ENCODE results near the gene LRBA.

The LRBA gene

DNA sequence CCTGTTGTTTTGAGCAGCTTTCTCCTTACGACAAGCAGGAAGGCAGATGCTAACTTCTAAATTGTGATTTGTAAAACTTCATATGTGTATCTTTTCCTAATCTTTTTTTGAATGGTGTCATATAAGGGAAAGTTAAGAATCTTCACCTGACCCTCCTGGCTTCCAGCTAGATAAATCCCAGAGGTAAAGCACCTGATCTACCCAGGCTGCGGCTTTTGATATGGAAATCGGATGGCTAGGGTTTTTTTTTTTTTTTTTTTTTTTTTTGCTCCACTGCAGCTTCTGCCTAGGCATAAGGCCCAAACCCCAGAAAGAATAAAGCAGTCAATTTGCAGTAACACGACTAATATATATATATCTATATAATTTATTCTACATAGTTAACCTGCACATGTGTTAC, 423.2 kb downstream of the LRBA start:
- TF ChIP-seq, protein P1, sequence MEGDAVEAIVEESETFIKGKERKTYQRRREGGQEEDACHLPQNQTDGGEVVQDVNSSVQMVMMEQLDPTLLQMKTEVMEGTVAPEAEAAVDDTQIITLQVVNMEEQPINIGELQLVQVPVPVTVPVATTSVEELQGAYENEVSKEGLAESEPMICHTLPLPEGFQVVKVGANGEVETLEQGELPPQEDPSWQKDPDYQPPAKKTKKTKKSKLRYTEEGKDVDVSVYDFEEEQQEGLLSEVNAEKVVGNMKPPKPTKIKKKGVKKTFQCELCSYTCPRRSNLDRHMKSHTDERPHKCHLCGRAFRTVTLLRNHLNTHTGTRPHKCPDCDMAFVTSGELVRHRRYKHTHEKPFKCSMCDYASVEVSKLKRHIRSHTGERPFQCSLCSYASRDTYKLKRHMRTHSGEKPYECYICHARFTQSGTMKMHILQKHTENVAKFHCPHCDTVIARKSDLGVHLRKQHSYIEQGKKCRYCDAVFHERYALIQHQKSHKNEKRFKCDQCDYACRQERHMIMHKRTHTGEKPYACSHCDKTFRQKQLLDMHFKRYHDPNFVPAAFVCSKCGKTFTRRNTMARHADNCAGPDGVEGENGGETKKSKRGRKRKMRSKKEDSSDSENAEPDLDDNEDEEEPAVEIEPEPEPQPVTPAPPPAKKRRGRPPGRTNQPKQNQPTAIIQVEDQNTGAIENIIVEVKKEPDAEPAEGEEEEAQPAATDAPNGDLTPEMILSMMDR (IDR thresholded peaks at IDR 0.05; ENCODE audit: low read length, missing control alignments): no peak
- no peak for DNase-seq (ENCODE audit: low read depth)
- H3K4me3 ChIP-seq (replicated peaks; ENCODE audit: low read depth, low read length): no peak overlapping the region

DNA sequence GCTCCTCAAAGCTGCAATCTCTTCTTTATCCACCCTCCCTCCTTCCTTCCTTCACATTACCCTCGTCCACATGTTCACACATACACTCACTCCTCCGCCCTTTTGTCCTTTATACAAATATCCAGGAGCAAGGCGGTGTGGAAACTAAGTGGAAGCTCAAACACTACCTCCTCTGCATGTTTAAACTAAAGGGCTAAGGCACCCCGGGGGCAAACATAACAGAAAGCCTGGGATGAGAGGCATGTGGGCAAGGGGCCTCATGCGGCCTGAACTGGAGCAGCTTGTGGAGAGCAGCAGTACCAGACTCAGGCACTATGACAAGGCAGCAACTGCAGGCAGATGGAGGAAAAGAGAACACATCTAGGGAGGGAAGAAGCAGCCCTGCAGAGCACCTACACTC, 423.7 kb downstream of the LRBA start:
- TF ChIP-seq, protein P1 (IDR thresholded peaks at IDR 0.05; ENCODE audit: low read length, missing control alignments): no peak
- no peak overlapping the region for H3K4me3 ChIP-seq (replicated peaks; ENCODE audit: low read depth, low read length)
- no peak for DNase-seq (ENCODE audit: low read depth)

DNA sequence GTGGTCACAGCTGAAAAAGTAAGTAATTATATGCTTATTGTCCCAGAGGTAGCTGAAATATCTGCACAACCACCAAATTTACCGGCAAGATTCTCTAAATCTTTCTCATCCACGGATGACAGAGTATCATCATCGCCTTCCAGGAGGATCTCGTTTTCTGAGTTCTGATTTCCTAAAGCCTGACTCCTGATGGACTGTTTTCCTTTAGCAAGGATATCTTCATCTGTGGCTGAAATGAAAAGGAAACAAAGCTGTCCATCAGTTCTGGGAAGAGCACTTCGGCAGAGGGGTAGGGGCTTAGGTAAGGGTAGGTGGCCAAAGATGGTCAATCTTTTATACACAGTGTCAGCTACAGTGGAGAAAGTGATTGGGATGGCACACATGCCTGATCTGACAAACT, 424.5 kb downstream of the LRBA start:
- TF ChIP-seq, protein P1 (IDR thresholded peaks at IDR 0.05; ENCODE audit: low read length, missing control alignments): no peak
- no peak for DNase-seq (ENCODE audit: low read depth)
- no peak overlapping the region for H3K4me3 ChIP-seq (replicated peaks; ENCODE audit: low read depth, low read length)

DNA sequence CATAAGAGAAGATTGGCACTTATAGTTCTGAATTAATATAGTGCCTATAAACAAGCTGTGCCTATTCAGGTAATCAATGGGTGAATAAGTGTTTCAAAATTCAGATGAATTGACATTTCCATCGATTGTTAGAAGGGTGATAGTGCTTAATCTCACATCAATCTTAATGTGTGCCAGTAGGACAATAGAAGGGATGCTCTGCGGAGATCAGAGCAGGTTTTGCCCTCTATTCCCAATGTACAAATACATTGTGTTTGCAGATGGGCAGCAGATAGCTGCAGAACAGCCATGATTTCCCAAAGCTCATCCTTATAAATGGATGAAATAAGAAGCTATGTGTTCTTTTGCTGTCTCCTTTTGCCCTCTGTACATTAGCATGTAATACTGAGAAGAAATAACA, 425.9 kb downstream of the LRBA start:
- DNase-seq (ENCODE audit: low read depth): no peak
- no peak overlapping the region for H3K4me3 ChIP-seq (replicated peaks; ENCODE audit: low read depth, low read length)
- TF ChIP-seq, protein P1 (IDR thresholded peaks at IDR 0.05; ENCODE audit: low read length, missing control alignments): no peak

DNA sequence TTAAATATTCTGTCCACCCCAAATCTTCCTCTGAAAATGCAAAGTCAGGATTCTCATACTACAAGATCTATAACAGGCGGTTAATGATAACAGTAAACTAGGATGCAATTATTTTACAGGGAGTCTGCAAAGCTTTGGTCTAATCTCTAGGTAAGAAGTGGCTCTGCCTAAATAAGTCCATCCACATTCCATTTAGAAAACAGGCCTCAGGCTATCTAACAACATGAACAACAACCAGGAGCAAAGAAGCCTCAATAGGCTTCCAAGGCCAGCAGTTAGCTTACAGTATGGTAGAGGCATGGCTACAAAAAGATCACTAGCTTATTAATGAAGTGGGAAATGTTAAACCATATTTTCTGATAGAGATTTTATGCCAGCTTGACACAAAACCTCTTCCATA, 426.8 kb downstream of the LRBA start:
- TF ChIP-seq, protein P1 (IDR thresholded peaks at IDR 0.05; ENCODE audit: low read length, missing control alignments): no peak
- DNase-seq (ENCODE audit: low read depth): no peak
- H3K4me3 ChIP-seq (replicated peaks; ENCODE audit: low read depth, low read length): no peak overlapping the region

DNA sequence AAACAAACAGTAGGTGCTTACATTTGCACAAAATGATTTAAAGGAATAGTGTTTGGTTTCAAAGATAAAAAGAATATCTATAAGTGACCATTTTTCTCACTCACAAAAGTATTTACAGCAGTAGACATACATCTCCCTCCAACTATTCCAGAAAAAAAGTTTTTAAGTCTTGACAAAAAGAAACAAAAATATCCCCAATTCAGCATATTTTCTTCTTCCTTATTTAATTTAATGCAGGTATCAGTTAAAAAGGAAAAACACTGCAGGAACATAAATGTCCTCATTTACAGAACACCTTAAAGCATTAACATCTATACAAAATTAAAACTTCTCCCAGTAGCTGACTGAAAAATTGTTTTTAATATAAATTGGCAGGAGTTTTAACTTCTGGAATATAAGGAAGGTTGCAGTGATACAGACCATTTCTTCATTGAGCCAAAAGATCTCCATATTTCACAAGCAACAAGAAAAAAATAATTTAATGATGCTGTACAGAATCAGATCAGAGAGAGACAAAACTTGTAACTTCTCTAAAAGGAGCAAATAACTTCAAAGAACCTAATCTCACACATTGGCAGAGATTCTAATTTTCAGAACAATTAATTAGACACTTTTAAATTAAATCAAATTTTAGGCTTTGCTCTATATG, 428.8 kb downstream of the LRBA start:
- no peak for DNase-seq (ENCODE audit: low read depth)

More for the DNA sequence above, 428.8 kb downstream of the LRBA start:
- H3K4me3 ChIP-seq (replicated peaks; ENCODE audit: low read depth, low read length): peak overlapping the region; percentile 4
- TF ChIP-seq, protein P1 (IDR thresholded peaks at IDR 0.05; ENCODE audit: low read length, missing control alignments): no peak

Measured in fibroblast of pulmonary artery (primary cell).